Activated CD4-positive, alpha-beta T cell treated with anti-CD3 and anti-CD28 coated beads, Interleukin-2, amount 10 ng/mL, durations not matched to agents 7 days and 5 days (primary cell): ENCODE results near the gene PITPNM1. TPM values are rescaled to one million over a fixed set of nuclear protein-coding genes. Genes with fewer than 3 reads are reported as not detected.

Source experiments
- CTCF ChIA-PET: fragments of 350-600 bp; sonication (Branson Sonifier 250); formaldehyde crosslinking; loops from one replicate; lab custom pipeline; 2021; ENCODE audit warnings: antibody characterized with exemption; lab: Charles Lee
- POLR2A ChIA-PET: fragments of 350-600 bp; sonication (Branson Sonifier 250); formaldehyde crosslinking; loops from one replicate; lab custom pipeline; 2021; ENCODE audit warnings: antibody characterized with exemption; lab: Charles Lee
- DNase-seq: peaks from one replicate; pipeline ENCODE4 v3.0.0-alpha.2; 2020
- H3K27ac Mint-ChIP-seq: one replicate; pipeline ENCODE4 v1.8.0; 2021; ENCODE audit warnings: mild to moderate bottlenecking, moderate library complexity, mixed read lengths
- H3K27me3 Mint-ChIP-seq: one replicate; pipeline ENCODE4 v1.8.0; 2021; ENCODE audit warnings: mixed read lengths
- H3K36me3 Mint-ChIP-seq: one replicate; pipeline ENCODE4 v1.8.0; 2021; ENCODE audit warnings: low read depth, mixed read lengths
- H3K4me1 Mint-ChIP-seq: one replicate; pipeline ENCODE4 v1.8.0; 2021; ENCODE audit warnings: mixed read lengths
- H3K4me3 Mint-ChIP-seq: one replicate; pipeline ENCODE4 v1.8.0; 2021; ENCODE audit warnings: mild to moderate bottlenecking, moderate library complexity, mixed read lengths
- H3K9me3 Mint-ChIP-seq: one replicate; pipeline ENCODE4 v1.8.0; 2021; ENCODE audit warnings: mixed read lengths
- total RNA-seq, 2 experiments: library from RNA; stranded (reverse); gene quantifications; one replicate each; pipeline ENCODE4 v1.2.3, GENCODE V29; 2021

The PITPNM1 gene
- total RNA-seq, 2 experiments from 2014 or later = 100 to 110 TPM

DNA sequence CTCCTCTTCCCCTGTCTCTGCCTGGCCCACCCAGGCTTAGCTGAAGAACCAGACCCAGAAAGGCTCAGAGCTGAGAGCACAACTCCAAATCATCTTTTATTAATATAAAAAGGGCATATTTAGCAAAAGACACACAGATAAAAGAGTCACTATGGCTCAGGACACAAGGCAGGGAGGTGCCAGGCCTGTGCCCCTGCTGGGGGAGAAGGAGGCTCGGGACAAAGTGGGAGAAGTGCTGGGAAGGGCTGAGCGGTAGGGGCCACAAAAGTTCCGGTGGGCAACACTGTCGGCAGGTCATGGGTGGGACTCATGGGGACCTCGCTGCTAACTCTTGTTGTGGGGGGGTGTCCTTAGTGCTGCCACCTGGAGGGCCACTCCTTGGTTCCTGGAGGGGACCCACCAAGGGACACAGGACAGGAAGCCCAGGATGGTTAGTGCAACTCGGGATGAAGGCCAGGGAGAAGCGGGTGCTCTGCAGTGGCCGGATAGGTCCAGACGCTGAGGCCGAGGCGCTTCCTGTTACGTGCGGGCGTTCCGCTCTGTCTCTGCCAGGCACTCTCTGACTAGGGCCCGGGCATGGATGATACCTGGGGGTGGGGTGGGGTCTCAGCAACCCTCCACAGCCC, 1.4 kb upstream of the PITPNM1 start:
- peaks cover 9% of the 10 kb centered on the region for H3K27me3 Mint-ChIP-seq
- peaks cover 21% of the 10 kb centered on the region for H3K36me3 Mint-ChIP-seq
- ChIA-PET POLR2A (no interaction called here), CTCF (interaction anchor here (1.2 to 1.5 kb wide), 3 partner anchors 16 to 39 kb away, joined by 3 to 7 read pairs (median 4); no protein-coding TSS in a partner anchor)
- peak overlapping the region; percentile 93 for H3K27ac Mint-ChIP-seq
- H3K9me3 Mint-ChIP-seq = no peaks in the 10 kb centered on the region
- peak overlapping the region; percentile 91 for H3K4me3 Mint-ChIP-seq
- peaks cover 47% of the 10 kb centered on the region for H3K4me1 Mint-ChIP-seq
- DNase-seq = no peak

DNA sequence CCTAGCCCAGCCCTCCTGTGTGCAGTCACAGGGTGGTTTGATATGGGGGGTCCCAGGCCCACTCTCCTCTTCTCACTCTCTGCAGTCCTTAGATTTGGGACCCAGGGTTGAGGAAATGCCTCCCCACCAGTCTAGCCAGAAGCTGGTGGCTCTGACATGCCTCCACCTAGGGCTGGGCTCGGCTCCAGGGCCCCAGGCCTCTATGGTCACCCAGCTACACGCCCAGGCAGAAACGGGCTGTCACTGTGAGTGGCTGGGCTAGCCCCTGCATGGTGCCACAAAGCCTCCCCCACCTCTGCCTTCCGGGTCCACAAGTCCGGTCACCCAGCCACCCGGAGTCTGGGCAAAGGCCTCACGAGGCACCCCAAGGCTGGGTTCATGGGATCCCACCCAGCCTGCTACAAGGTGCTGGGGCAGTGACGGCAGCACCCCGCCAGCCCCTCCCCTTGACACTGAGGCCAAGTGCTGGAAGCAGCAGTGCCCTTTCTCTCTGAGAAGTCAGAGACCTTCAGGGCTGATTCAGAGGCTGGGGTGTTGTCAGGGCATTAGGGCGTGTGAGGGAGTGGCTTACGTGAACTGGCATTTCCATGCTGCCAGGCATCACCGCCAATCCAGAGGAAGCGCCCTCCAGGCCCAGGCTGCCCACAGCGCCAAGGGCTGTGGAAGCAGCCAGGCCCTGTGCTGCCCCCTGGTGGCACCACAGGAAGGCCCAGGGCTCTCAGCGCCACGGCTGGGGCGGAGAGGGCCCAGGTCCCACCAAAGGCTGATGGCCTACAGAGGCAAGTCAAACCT, 638 bp upstream of the PITPNM1 start:
- Mint-ChIP-seq H3K36me3 (peaks cover 28% of the 10 kb centered on the region), H3K4me1 (peaks cover 52% of the 10 kb centered on the region), H3K27ac (peak overlapping the region; percentile 93), H3K27me3 (peaks cover 4% of the 10 kb centered on the region), H3K4me3 (peak overlapping the region; percentile 91), H3K9me3 (no peaks in the 10 kb centered on the region)
- peak; percentile 90 for DNase-seq
- POLR2A ChIA-PET = no interaction called here
- CTCF ChIA-PET = interaction anchor here (0.8 to 1.6 kb wide), 9 partner anchors 9 to 193 kb away, joined by 3 to 8 read pairs (median 4); partner anchors contain the start of gene PPP1CA

DNA sequence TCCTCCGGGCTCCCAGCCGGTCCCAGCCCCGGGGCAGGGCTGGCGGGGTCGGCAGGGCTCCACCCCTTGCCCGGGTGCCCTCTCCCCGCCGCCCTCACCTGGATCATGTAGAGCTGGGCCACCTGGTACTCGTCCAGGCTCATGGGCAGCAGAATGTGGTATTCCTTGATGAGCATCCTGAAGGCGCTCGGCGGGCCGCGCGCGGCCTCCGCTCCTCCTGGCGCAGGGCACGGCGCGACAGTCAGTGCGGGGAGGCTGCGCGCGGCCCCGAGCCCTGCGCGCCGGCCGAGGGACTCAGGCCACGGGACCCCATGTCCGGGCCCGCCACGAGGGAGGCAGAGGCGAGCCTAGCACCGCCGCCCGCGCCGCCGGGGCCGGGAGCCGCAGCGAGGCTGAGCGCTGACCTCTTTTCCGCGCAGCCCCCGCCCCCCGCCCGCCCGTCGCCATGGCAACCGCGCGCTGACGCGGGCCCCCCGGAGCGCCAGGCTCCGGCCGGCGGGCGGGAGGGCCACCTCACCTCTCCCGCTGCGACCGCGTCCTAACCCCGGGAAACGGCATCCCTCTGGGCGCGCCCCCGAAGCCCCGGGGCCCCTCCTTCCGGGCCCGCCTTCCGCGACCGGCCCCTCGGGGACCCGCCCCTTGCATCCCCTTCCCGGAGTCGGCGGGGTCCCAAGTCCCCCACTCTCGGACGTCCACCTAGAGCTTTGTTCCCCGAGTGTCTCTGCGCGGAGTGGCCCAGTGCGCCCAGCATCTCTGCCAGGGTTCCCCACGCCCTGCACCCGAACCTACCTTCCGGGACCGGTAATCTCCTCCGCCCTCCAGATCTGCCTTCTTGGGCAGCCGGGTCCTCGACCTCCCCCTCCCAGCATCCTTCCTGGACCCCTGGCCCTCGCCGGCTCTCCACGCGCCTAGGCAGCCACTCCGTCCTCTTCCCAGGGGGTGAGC, 886 bp downstream of the PITPNM1 start:
- peaks cover 55% of the 10 kb centered on the region for H3K4me1 Mint-ChIP-seq
- no peaks in the 10 kb centered on the region for H3K9me3 Mint-ChIP-seq
- POLR2A ChIA-PET = no interaction called here
- H3K27me3 Mint-ChIP-seq = no peaks in the 10 kb centered on the region
- peak overlapping the region; percentile 89 for H3K27ac Mint-ChIP-seq
- H3K36me3 Mint-ChIP-seq = peaks cover 38% of the 10 kb centered on the region
- H3K4me3 Mint-ChIP-seq = peak overlapping the region; percentile 91
- DNase-seq = peak; percentile 41
- CTCF ChIA-PET = interaction anchor here (1.1 to 1.6 kb wide), 2 partner anchors 65 to 95 kb away, joined by 3 to 4 read pairs; no protein-coding TSS in a partner anchor

GRCh38 chr11:67503119-67504004, 1.8 kb downstream of the PITPNM1 start:
- peaks cover 38% of the 10 kb centered on the region for H3K36me3 Mint-ChIP-seq
- peak overlapping the region; percentile 44 for H3K27ac Mint-ChIP-seq
- H3K27me3 Mint-ChIP-seq = no peaks in the 10 kb centered on the region
- peak overlapping the region; percentile 72 for H3K4me3 Mint-ChIP-seq
- DNase-seq = no peak
- peaks cover 47% of the 10 kb centered on the region for H3K4me1 Mint-ChIP-seq
- ChIA-PET CTCF (interaction anchor here (1.2 to 1.3 kb wide), 2 partner anchors 19 to 27 kb away, joined by 3 read pairs; no protein-coding TSS in a partner anchor), POLR2A (no interaction called here)
- H3K9me3 Mint-ChIP-seq = no peaks in the 10 kb centered on the region

DNA sequence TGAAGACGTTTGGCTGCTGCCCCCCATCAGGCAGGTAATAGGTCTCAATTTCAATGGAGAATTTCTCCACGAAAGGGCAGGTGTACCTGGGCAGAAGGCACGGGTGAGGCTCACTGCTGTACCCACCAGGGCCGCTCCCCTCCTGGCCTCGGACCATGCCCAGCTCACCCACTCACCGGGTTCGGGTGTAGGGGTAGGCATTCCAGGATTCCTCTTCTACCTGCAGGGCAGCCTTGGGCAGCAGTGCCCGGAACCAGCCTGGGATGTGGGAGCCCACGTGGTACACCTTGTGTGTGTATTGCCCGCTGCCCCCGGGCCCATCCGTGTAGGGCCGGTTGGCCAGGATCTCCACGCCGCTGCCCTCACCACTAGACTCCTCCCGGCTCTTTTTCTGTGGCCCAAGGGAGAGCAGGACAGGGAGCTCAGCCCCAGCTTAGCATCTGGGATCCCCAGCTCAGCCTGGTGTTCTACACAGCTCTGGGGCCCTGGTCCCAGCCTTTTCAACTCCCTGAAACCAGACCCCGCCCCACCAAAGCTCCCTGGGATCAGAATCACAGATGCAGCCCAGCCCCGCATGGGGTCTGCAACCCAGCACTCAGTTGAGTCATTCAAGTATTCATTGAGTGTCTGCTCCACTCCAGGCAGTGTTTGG, 2.7 kb downstream of the PITPNM1 start:
- H3K4me3 Mint-ChIP-seq = peak overlapping the region; percentile 72
- H3K27me3 Mint-ChIP-seq = no peaks in the 10 kb centered on the region
- H3K27ac Mint-ChIP-seq = peak overlapping the region; percentile 44
- peaks cover 40% of the 10 kb centered on the region for H3K36me3 Mint-ChIP-seq
- H3K4me1 Mint-ChIP-seq = peaks cover 47% of the 10 kb centered on the region
- ChIA-PET CTCF (interaction anchor here (1.2 to 2.5 kb wide), 3 partner anchors 18 to 101 kb away, joined by 3 to 13 read pairs (median 3); partner anchors contain the start of gene PPP1CA), POLR2A (no interaction called here)
- DNase-seq = no peak
- H3K9me3 Mint-ChIP-seq = no peaks in the 10 kb centered on the region

DNA sequence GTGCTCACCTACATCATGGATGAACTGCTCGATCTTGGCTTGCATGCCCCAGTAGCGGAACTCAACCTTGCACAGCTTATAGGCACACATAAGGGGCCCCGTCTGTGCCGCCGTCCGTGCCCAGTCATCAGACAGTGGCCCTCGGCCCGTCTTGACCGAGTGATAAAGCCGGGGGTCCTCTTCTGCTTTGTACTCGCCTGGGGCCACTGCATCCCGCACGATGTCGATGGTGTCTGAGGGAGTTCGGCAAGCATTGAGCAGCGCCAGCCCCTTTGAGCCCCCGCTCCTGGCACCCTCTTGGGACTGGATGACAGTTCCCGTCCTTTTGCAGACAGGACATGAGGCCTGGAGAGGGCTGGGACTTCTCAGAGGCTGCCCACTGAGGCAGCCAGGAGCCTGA, 3.3 kb downstream of the PITPNM1 start:
- H3K4me1 Mint-ChIP-seq = peaks cover 42% of the 10 kb centered on the region
- ChIA-PET POLR2A (no interaction called here), CTCF (interaction anchor here (2.5 kb wide), 1 partner anchor 100 kb away, joined by 13 read pairs; the partner anchor contains the start of gene PPP1CA)
- DNase-seq = no peak
- H3K27me3 Mint-ChIP-seq = no peaks in the 10 kb centered on the region
- peaks cover 38% of the 10 kb centered on the region for H3K36me3 Mint-ChIP-seq
- no peaks in the 10 kb centered on the region for H3K9me3 Mint-ChIP-seq
- H3K27ac Mint-ChIP-seq = no peak overlapping the region
- no peak overlapping the region for H3K4me3 Mint-ChIP-seq

GRCh38 chr11:67500831-67501715, 4.1 kb downstream of the PITPNM1 start:
- H3K36me3 Mint-ChIP-seq = peaks cover 33% of the 10 kb centered on the region
- no peak for DNase-seq
- ChIA-PET POLR2A (no interaction called here), CTCF (interaction anchor here (2.5 kb wide), 1 partner anchor 99 kb away, joined by 13 read pairs; the partner anchor contains the start of gene PPP1CA)
- no peaks in the 10 kb centered on the region for H3K9me3 Mint-ChIP-seq
- no peak overlapping the region for H3K27ac Mint-ChIP-seq
- no peaks in the 10 kb centered on the region for H3K27me3 Mint-ChIP-seq
- H3K4me1 Mint-ChIP-seq = peaks cover 34% of the 10 kb centered on the region
- no peak overlapping the region for H3K4me3 Mint-ChIP-seq

DNA sequence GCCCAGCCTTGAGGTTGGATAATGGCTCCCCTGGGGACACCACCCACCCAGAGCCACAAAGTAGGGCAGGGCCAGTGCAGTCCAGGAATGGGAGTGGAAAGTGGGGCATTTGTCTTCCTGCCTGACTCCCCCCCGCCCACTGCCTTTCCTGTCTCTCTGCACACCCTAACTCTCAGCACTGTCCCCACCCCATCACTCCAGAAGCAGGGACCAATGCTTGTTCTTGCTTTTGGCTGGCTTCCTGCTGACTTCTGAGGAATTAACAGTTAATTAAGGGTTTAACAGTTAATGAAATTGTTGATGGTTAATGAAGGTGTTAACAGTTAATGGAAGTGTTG, 4.7 kb downstream of the PITPNM1 start:
- no peak for DNase-seq
- CTCF ChIA-PET = interaction anchor here (2.5 kb wide), 1 partner anchor 99 kb away, joined by 13 read pairs; the partner anchor contains the start of gene PPP1CA
- Mint-ChIP-seq H3K4me1 (peaks cover 28% of the 10 kb centered on the region), H3K27me3 (no peaks in the 10 kb centered on the region), H3K36me3 (peaks cover 38% of the 10 kb centered on the region), H3K9me3 (no peaks in the 10 kb centered on the region), H3K27ac (no peak overlapping the region), H3K4me3 (no peak overlapping the region)
- POLR2A ChIA-PET = no interaction called here

DNA sequence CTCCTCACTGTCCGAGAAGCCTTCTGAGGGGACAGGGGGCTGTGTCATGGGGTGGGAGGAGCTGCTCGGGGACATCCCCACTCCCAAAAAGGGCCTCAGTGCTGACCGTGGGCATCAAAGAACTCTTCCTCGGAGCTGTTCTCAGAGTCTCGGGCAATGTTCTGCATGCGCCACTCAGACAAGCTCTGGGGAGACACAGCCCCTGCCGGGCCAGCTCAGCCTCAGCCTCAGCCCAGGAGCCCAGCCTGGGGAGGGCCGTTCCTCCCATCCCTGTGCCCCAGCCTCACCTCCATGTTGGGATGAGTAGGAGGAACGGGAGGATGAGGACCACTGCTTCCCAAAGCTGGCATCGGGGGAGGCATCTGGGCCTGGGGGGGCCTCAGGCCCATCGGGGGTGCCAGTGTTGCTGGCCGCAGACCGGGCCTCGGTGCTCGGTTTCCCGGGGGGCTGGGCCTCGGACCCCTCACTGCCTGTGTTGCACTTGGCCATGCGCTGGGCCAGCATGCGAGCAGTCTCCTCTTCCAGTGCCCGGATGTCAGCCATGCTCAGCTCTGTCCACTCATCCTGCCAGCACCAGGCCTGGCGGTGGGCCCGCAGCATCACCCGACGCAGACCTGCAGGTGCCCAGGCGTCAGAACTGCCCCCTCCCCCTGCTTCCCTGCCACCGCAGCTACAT, 5.2 kb downstream of the PITPNM1 start:
- Mint-ChIP-seq H3K27me3 (no peaks in the 10 kb centered on the region), H3K4me3 (no peak overlapping the region), H3K36me3 (peaks cover 38% of the 10 kb centered on the region), H3K9me3 (no peaks in the 10 kb centered on the region), H3K4me1 (peaks cover 27% of the 10 kb centered on the region), H3K27ac (no peak overlapping the region)
- CTCF ChIA-PET = interaction anchor here (2.5 kb wide), 1 partner anchor 98 kb away, joined by 13 read pairs; the partner anchor contains the start of gene PPP1CA
- no peak for DNase-seq
- POLR2A ChIA-PET = no interaction called here

DNA sequence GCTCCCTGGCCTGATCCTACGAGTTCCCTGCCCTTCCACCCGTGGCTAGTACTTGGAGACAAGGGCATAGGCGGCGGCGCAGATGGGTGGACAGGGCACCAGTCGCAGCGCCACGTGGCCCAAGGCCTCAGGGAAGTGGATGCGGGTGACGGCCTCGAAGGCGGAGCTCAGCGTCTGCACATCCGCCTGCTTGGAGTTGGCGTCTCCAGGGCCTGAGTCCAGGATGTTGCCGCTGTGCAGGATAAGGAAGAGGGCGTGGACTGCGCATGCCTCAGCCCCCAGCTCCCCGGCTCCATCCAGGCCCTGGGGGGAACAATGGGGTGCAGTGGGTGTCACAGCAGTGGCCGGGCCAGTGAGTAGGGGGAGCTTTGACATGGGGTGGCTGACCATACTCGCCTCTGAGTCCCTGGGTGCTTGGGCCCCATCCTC, 6.6 kb downstream of the PITPNM1 start:
- CTCF ChIA-PET = interaction anchor here (0.6 to 0.9 kb wide), 2 partner anchors 9 to 116 kb away, joined by 3 read pairs; no protein-coding TSS in a partner anchor
- DNase-seq = no peak
- H3K27me3 Mint-ChIP-seq = no peaks in the 10 kb centered on the region

More for the DNA sequence above, 6.6 kb downstream of the PITPNM1 start:
- H3K4me3 Mint-ChIP-seq = no peak overlapping the region
- peaks cover 21% of the 10 kb centered on the region for H3K4me1 Mint-ChIP-seq
- no peak overlapping the region for H3K27ac Mint-ChIP-seq
- H3K36me3 Mint-ChIP-seq = peaks cover 38% of the 10 kb centered on the region
- POLR2A ChIA-PET = no interaction called here
- no peaks in the 10 kb centered on the region for H3K9me3 Mint-ChIP-seq
